T-cell (primary cell): ENCODE data around the gene KLF15. TPM values are rescaled to one million over a fixed set of nuclear protein-coding genes. Genes with fewer than 3 reads are reported as not detected.
A peak's percentile ranks its signal among the peaks of the same experiment; 100 is the strongest.

Experiments
- ATAC-seq, 4 experiments: fragments of 200-7000 bp in 3 of 4; fragments of 150-1000 bp in 1 of 4; cut with Tn5 transposase; replicated peaks in 1 of 4; 1 replicate in 3 of 4; 2 replicates in 1 of 4; pipeline ENCODE4 v1.10.0; 2021; ENCODE audit warnings: moderate library complexity in 3 of 4, mild to moderate bottlenecking in 2 of 4, moderate number of reproducible peaks in 1 of 4
- CTCF ChIA-PET, 2 donors: fragments of 300-600 bp; sonication (Branson Sonifier 250); formaldehyde crosslinking; loops; one replicate each; lab custom pipeline; 2022; ENCODE audit warnings: antibody characterized with exemption in 2 of 2; lab: Charles Lee
- POLR2A ChIA-PET, 2 donors: fragments of 300-600 bp; sonication (Branson Sonifier 250); formaldehyde crosslinking; loops; one replicate each; lab custom pipeline; 2022; ENCODE audit warnings: antibody characterized with exemption in 2 of 2; lab: Charles Lee
- DNase-seq, 35 experiments: peaks; one replicate each; pipeline versions ENCODE4 v3.0.0 to v3.0.0-alpha.2; 2013 to 2023
- H3K27ac ChIP-seq: one replicate; pipeline ENCODE4 v1.5.1; 2013; ENCODE audit warnings: low read length
- H3K27me3 ChIP-seq, 2 experiments: replicated peaks in 1 of 2; 1 replicate in 1 of 2; 2 replicates in 1 of 2; pipeline versions ENCODE4 v1.6.1 to v1.7.0; 2013; ENCODE audit warnings: low read length in 1 of 2, mixed read lengths in 1 of 2; ENCODE audit not compliant: control insufficient read depth in 2 of 2, insufficient read depth in 2 of 2; ENCODE audit errors: extremely low read depth in 1 of 2
- H3K36me3 ChIP-seq, 2 donors: 1 replicate in 1 of 2; 2 replicates in 1 of 2; pipeline versions ENCODE4 v1.6.1 to v1.7.0; 2013; ENCODE audit warnings: low read length in 1 of 2; ENCODE audit not compliant: control insufficient read depth in 2 of 2, insufficient read depth in 1 of 2; ENCODE audit errors: extremely low read depth in 1 of 2
- H3K4me1 ChIP-seq, 2 experiments: 1 replicate in 1 of 2; 2 replicates in 1 of 2; pipeline versions ENCODE4 v1.6.1 to v1.7.0; 2013; ENCODE audit warnings: low read length in 2 of 2, mixed read lengths in 1 of 2; ENCODE audit not compliant: insufficient read depth in 2 of 2, control insufficient read depth in 1 of 2; ENCODE audit errors: extremely low read depth in 1 of 2
- H3K4me3 ChIP-seq, 2 donors: 1 replicate in 1 of 2; 2 replicates in 1 of 2; pipeline versions ENCODE4 v1.5.1 to v1.7.0; 2013; ENCODE audit warnings: mild to moderate bottlenecking in 2 of 2, low read length in 1 of 2, moderate library complexity in 1 of 2; ENCODE audit not compliant: control insufficient read depth in 1 of 2; ENCODE audit errors: extremely low read depth in 1 of 2
- H3K9me3 ChIP-seq: 2 replicates; pipeline ENCODE4 v1.7.0; 2013
- H3K27ac Mint-ChIP-seq, 2 donors: one replicate each; pipeline ENCODE4 v1.8.0; 2020 to 2021; ENCODE audit warnings: mild to moderate bottlenecking in 2 of 2, mixed read lengths in 2 of 2
- H3K27me3 Mint-ChIP-seq, 2 donors: one replicate each; pipeline ENCODE4 v1.8.0; 2021 to 2022; ENCODE audit warnings: mixed read lengths in 2 of 2
- H3K36me3 Mint-ChIP-seq: one replicate; pipeline ENCODE4 v1.8.0; 2021; ENCODE audit warnings: mixed read lengths
- H3K4me1 Mint-ChIP-seq, 3 donors: one replicate each; pipeline ENCODE4 v1.8.0; 2020 to 2022; ENCODE audit warnings: mixed read lengths in 3 of 3, mild to moderate bottlenecking in 1 of 3
- H3K4me3 Mint-ChIP-seq, 3 donors: one replicate each; pipeline ENCODE4 v1.8.0; 2020 to 2022; ENCODE audit warnings: mild to moderate bottlenecking in 3 of 3, mixed read lengths in 3 of 3, moderate library complexity in 3 of 3
- H3K9me3 Mint-ChIP-seq, 3 donors: one replicate each; pipeline ENCODE4 v1.8.0; 2020 to 2022; ENCODE audit warnings: mixed read lengths in 3 of 3
- WGBS: methylation state at CpG from one replicate; pipeline ENCODE4 v1.1.5; 2013; ENCODE audit warnings: missing lambda C conversion rate; ENCODE audit not compliant: insufficient coverage; 5-methylcytosine and 5-hydroxymethylcytosine counted together
- total RNA-seq, 35 experiments: library from RNA in 6 of 35; stranded (reverse) in 6 of 35; fragments of 120-200 nt in 1 of 35; gene quantifications; one replicate each; pipeline versions ENCODE4 v1.2.1 to v1.2.4 and lab custom pipeline; 2013 to 2026

Gene KLF15
- total RNA-seq = under 1 TPM; 0.26 to 0.75 (median 0.35) TPM
- 0.18 TPM for total RNA-seq (2013)
- total RNA-seq (lab: John Stamatoyannopoulos, UW) = 0 to 0.96 (median 0.17) reads per million in 29 experiments

DNA sequence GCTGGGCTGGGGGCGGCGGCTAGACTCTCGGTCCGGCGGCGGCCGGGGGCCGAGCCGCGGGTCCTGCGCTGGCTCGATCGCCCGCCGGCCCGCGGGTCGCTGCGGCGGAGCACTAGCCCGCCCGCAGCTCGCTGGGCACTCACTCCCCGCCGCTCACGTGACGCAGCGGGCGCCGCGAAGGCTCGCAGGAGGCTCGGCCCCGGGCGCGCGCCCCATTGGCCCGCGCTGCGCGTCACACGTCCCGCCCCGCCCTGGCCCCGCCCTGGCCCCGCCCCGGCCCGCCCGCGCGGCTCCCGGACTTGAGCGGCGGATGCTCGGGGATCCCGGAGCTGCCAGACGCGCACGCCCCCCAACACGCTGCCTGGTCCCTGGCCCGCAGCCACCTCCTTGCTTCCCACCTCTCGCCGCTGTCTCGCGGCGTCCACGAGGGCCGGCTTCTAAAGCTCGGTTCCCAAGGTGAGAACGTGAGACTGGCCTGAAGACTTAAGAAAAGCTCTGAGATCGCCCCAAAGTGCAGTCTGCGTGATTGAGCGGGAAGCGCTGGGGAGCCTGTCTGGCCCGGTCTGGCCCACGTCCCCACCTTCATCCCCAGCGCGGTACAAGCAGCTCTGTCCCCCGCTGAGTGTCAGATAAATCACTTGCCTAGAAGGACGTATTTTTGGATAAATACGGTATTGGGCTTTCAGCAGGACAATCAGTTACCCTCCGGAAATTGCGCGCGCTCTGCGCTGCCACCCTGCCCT is at the start of gene KLF15:
TSS of gene KLF15 (minus strand) at position 114 of the 743 bp plus-strand sequence. CDS start 4,486 bp downstream, outside the sequence.
- POLR2A ChIA-PET = interaction anchor here in 1 of 2 donors (0.5 kb wide), 1 partner anchor 762 kb away, joined by 5 read pairs; no protein-coding TSS in a partner anchor
- CTCF ChIA-PET = no interaction called here
- peaks cover 14 to 69% of the 10 kb centered on the region in 2 experiments for H3K27me3 ChIP-seq
- H3K27ac ChIP-seq = no peak within 1 kb of the TSS
- peak within 1 kb of the TSS; percentile 50 to 62 for H3K4me3 ChIP-seq
- no peaks in the 10 kb centered on the region for H3K36me3 ChIP-seq
- H3K36me3 Mint-ChIP-seq = no peaks in the 10 kb centered on the region
- peaks cover 37 to 54% of the 10 kb centered on the region in 2 donors for H3K27me3 Mint-ChIP-seq
- WGBS = under 1% methylated on average over 78 of the region's 86 CpGs
- H3K4me1 Mint-ChIP-seq = peaks cover 15 to 21% (median 18%) of the 10 kb centered on the region in 3 donors
- peak within 1 kb of the TSS; percentile 28 to 40 for H3K27ac Mint-ChIP-seq
- peaks cover 6 to 22% of the 10 kb centered on the region in 2 experiments for H3K4me1 ChIP-seq
- peak within 1 kb of the TSS; percentile 82 to 90 (median 85) for H3K4me3 Mint-ChIP-seq
- no peaks in the 10 kb centered on the region for H3K9me3 Mint-ChIP-seq
- DNase-seq = peak; percentile 29 to 83 (median 63)
- peak; percentile 90 to 94 (median 93) for ATAC-seq
- no peaks in the 10 kb centered on the region for H3K9me3 ChIP-seq

DNA sequence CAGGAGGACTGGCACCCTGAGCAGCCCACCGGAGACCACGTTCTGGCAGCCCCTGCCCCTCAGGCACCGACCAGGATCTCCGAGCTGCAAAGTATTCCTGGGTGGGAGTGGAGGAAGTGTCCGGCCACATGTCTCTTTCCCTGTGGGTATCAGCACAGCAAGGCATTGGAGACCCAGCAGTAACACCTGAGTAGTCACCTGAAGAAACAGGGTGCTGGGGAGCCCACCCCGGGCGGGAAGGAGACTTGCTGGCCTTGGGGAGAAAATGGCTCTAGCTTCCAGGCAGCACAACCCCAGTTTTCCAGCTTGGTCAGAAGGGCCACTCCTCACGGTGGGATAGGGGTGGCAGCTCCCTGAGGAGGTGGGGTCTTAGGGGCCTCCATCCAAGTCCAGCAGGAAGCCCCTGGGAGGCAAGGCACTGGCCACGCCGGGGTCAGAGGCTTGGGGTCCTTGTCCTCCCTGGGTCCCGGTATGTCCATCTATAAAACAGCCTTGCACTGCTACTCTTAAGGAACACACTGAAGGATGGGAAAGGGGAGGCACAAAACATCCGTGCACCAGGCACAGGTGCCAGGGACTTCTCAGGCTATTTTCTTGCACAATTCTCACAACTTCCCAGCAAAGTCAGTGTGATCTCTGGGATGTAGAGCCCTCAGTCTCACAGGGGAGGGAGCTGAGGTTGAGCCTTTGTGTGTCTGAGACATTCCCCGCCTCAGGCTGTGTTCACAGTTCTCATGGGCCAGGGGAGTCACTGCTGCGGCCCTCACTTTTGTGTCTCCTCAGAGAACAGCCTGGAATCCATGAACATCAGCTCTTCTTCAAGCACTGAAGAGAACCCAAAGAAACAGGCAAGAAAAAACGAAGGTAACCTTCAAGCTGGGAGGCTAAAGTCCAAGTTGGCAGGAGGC is 49.4 kb upstream of the KLF15 start:
- POLR2A ChIA-PET = no interaction called here
- no peak overlapping the region for H3K4me3 ChIP-seq
- H3K27ac Mint-ChIP-seq = no peak overlapping the region
- H3K4me1 Mint-ChIP-seq = no peaks in the 10 kb centered on the region
- CTCF ChIA-PET = no interaction called here
- no peak overlapping the region for H3K27ac ChIP-seq
- no peaks in the 10 kb centered on the region for H3K36me3 Mint-ChIP-seq
- H3K9me3 ChIP-seq = no peaks in the 10 kb centered on the region
- H3K27me3 ChIP-seq = peaks cover 0 to 49% of the 10 kb centered on the region in 2 experiments
- H3K36me3 ChIP-seq = no peaks in the 10 kb centered on the region
- 72% methylated on average over 7 of the region's 15 CpGs for WGBS
- DNase-seq = no peak
- no peaks in the 10 kb centered on the region for H3K4me1 ChIP-seq
- H3K9me3 Mint-ChIP-seq = no peaks in the 10 kb centered on the region
- no peak for ATAC-seq
- H3K4me3 Mint-ChIP-seq = no peak overlapping the region
- peaks cover 47 to 49% of the 10 kb centered on the region in 2 donors for H3K27me3 Mint-ChIP-seq

DNA sequence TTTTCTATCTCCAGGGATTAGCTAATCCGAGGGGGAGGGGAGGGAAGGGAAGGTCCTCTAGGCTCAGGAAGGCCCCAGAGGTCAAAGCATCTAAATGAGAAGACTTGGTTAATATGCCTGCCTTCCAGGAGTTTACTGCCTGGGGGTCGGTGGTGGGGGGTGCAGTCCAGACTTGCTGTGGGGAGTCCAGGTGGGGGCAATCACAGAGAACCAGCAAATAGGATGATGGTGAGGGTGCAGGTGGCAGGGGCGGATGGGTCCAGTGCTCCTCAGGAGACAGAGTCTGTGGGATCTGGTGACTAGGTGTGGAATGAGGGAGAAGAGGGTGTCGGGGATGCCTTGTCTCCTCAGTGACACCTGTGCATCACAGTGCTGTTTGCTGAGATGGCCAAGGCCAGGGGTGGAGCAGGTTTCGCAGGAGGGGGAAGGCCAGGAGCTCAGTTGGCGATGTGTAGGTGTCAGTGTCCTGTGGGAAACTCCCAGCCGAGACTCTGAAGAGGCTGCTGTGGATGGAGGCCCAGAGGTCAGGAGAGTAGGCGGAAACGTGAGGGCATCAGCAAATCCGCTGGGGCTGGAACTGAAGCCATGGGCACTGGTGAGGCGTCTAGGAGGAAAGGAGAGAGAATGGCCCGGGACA is 45.6 kb upstream of the KLF15 start:
- peaks cover 25 to 26% of the 10 kb centered on the region in 2 donors for H3K27me3 Mint-ChIP-seq
- Histone ChIP-seq H3K4me3 (no peak overlapping the region), H3K9me3 (no peaks in the 10 kb centered on the region), H3K27me3 (peaks cover 0 to 43% of the 10 kb centered on the region in 2 experiments), H3K4me1 (no peaks in the 10 kb centered on the region), H3K27ac (no peak overlapping the region), H3K36me3 (no peaks in the 10 kb centered on the region)
- ATAC-seq (no peak), DNase-seq (no peak)
- no peaks in the 10 kb centered on the region for H3K4me1 Mint-ChIP-seq
- no peaks in the 10 kb centered on the region for H3K9me3 Mint-ChIP-seq
- H3K36me3 Mint-ChIP-seq = no peaks in the 10 kb centered on the region
- POLR2A ChIA-PET = no interaction called here
- WGBS = 77% methylated on average over 11 of the region's 12 CpGs
- no peak overlapping the region for H3K27ac Mint-ChIP-seq
- H3K4me3 Mint-ChIP-seq = no peak overlapping the region
- CTCF ChIA-PET = interaction anchor here in 1 of 2 donors (0.7 kb wide), 1 partner anchor 10 kb away, joined by 6 read pairs; no protein-coding TSS in a partner anchor

DNA sequence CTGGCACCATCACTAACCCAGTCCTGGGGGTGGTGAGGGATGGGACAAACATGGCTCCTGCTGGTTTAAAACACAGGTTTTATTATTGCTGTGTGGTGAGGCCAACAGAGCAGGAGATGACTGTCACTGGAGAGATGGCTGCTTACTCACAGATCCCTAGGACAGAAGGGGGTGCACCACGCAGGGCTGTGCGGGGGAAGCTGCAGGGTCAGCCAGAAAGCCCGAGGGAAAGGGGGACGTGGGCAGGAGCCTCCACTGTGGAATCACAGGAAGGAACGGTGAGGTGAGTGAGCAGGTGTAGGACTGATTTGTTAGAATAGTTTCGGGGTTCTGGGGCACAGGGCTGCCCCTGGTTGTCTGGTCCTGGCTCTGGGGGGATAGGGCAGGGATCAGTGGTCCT is 45.0 kb upstream of the KLF15 start:
- 72% methylated on average over 6 of the region's 6 CpGs for WGBS
- CTCF ChIA-PET = no interaction called here

DNA sequence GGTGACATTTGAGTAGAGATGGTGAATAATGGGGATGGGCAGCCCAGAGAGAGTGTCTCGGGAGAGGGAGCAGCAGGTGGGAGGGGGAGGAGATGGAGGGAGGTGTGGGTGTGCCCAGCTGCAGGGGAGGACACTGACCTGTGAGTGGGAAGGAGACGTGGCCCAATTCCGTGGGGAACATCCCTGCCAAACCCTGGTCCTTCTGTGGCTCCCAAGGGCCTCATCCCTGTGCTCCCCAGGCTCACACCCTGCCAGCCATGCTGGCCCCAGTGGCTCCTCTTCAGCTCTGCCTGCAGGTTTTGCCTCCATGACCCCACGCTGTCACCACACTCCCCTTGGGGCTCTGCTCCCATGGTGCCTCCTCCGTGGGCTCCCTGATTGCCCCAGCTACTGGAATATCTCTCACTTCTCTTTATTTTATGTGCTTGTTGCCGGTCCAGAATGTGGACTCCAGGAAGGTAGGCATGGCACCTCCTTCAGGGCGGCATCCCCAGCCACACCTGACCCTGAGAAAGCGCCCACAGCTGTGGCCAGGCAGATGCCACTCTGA is 44.5 kb upstream of the KLF15 start:
- no peaks in the 10 kb centered on the region for H3K4me1 Mint-ChIP-seq
- Histone ChIP-seq H3K27ac (no peak overlapping the region), H3K27me3 (peaks cover 0 to 33% of the 10 kb centered on the region in 2 experiments), H3K4me1 (no peaks in the 10 kb centered on the region), H3K4me3 (no peak overlapping the region), H3K36me3 (no peaks in the 10 kb centered on the region), H3K9me3 (no peaks in the 10 kb centered on the region)
- 63% methylated on average over 5 of the region's 8 CpGs for WGBS
- H3K36me3 Mint-ChIP-seq = no peaks in the 10 kb centered on the region
- H3K4me3 Mint-ChIP-seq = no peak overlapping the region
- POLR2A ChIA-PET = no interaction called here
- H3K27ac Mint-ChIP-seq = no peak overlapping the region
- CTCF ChIA-PET = no interaction called here
- DNase-seq (no peak), ATAC-seq (no peak)
- no peaks in the 10 kb centered on the region for H3K9me3 Mint-ChIP-seq
- peaks cover 23 to 30% of the 10 kb centered on the region in 2 donors for H3K27me3 Mint-ChIP-seq

More for the DNA sequence above, 45.0 kb upstream of the KLF15 start:
- Mint-ChIP-seq H3K4me3 (no peak overlapping the region), H3K36me3 (no peaks in the 10 kb centered on the region), H3K27ac (no peak overlapping the region), H3K27me3 (peaks cover 25 to 29% of the 10 kb centered on the region in 2 donors), H3K4me1 (no peaks in the 10 kb centered on the region), H3K9me3 (no peaks in the 10 kb centered on the region)
- no peak for ATAC-seq
- Histone ChIP-seq H3K4me1 (no peaks in the 10 kb centered on the region), H3K27ac (no peak overlapping the region), H3K27me3 (peaks cover 0 to 38% of the 10 kb centered on the region in 2 experiments), H3K9me3 (no peaks in the 10 kb centered on the region), H3K36me3 (no peaks in the 10 kb centered on the region), H3K4me3 (no peak overlapping the region)
- no peak for DNase-seq
- POLR2A ChIA-PET = no interaction called here
